ENCODE data around the gene ZNF563.
A peak's percentile ranks its signal among the peaks of the same experiment; 100 is the strongest.

ZNF563 gene

GRCh38 chr19:12294249-12295158 lies 38.9 kb downstream of the ZNF563 start, which contains the start of gene ZNF44:
Gene ZNF44 (minus strand): TSS chr19:12294883. CDS start chr19:12294694, 189 bp downstream.
- peak; percentile 67 for DNase-seq (ENCODE audit: low read depth, low spot score)

- DNase-seq (ENCODE audit: low read depth, low spot score), result no peak
These were observed 39.6 kb downstream of the ZNF563 start for GRCh38 chr19:12293777-12294248.

DNA sequence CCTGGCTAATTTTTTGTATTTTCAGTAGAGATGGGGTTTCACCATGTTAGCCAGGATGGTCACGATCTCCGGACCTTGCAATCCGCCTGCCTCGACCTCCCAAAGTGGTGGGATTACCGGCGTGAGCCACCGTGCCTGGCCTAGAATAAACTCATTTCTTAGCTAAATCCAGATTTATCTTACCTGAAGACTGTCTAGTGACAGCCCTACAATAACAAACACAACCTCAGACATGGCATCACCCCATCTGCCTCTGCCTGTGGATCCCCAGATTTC lies 43.7 kb downstream of the ZNF563 start:
- no peak for DNase-seq (ENCODE audit: low read depth, low spot score)

GRCh38 chr19:12287958-12288500 lies 45.4 kb downstream of the ZNF563 start:
- DNase-seq (ENCODE audit: low read depth, low spot score), result no peak

DNA sequence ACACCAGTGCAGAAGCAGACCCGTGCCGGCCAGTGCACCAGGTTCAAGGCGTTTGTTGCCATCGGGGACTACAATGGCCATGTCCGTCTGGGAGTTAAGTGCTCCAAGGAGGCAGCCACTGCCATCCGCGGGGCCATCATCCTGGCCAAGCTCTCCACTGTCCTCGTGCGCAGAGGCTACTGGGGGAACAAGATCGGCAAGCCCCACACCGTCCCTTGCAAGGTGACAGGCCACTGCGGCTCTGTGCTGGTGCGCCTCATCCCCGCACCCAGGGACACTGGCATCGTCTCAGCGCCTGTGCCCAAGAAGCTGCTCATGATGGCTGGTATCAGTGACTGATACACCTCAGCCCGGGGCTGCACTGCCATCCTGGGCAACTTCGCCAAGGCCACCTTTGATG lies 48.8 kb downstream of the ZNF563 start:
- DNase-seq (ENCODE audit: low read depth, low spot score), result no peak

DNA sequence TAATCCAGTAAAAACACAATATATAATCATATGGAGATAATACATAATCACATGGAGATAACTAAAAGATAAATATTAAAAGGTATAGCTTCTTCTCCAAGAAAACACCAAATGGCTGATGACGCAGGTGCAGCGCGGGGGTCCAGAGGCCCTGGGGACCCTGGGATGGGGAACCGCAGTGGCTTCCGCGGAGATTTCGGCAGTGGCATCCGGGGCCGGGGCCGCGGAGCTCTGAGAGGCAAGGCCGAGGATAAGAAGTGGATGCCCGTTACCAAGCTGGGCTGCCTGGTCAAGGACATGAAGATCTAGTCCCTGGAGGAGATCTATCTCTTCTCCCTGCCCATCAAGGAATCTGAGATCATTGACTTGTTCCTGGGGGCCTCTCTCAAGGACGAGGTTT lies 49.2 kb downstream of the ZNF563 start:
- DNase-seq (ENCODE audit: low read depth, low spot score), result no peak

GRCh38 chr19:12278713-12279112 lies 54.7 kb downstream of the ZNF563 start:
- no peak for DNase-seq (ENCODE audit: low read depth, low spot score)

DNA sequence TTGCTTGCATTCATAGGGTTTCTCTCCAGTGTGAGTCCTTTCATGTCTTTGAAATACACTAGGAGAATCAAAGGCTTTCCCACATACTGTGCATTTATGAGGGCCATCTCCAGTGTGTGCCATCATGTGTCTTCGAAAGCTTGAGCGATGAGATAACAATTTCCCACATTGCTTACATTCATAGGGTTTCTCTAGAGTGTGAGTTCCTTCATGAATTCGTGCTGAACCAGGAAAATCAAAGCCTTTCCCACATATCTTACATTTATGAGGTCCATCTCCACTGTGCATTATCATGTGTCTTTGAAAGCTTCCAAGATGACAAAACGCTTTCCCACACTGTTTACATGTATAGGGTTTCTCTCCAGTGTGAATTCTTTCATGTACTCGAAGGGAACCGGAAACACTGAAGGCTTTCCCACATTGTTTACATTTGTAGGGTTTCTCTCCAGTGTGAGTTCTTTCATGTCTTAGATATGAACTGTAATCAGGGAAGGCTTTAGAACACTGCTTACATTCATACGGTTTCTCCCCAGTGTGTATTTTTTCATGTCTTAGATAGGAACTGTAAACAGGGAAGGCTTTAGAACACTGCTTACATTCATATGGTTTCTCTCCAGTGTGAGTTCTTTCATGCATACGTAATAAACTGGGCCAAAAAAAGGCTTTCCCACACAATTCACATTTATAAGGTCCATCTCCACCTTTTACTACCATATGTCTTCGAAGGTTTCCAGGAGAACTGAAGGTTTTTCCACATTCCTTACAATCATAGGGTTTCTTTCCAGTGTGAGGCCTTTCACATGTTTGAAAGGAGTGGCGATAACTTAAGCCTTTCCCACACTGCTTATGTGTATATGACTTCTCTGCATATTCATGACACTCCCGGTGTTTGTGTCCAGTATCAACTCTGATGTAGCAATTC lies 60.2 kb downstream of the ZNF563 start:
- no peak for DNase-seq (ENCODE audit: low read depth, low spot score)

GRCh38 chr19:12272386-12272785 lies 61.0 kb downstream of the ZNF563 start:
- no peak for DNase-seq (ENCODE audit: low read depth, low spot score)

- no peak for DNase-seq (ENCODE audit: low read depth, low spot score)
These were observed 62.6 kb downstream of the ZNF563 start for GRCh38 chr19:12270854-12271253.
